Thymus (tissue), 11 donors: Measurements from ENCODE around the gene BATF. TPM values are rescaled to one million over a fixed set of nuclear protein-coding genes. Genes with fewer than 3 reads are reported as not detected.

ENCODE experiments used
- DNase-seq, 9 donors: peaks; one replicate each; pipeline ENCODE4 v3.0.0-alpha.2; 2013; ENCODE audit warnings: low spot score in 9 of 9, low read depth in 6 of 9, missing footprints in 1 of 9
- H3K27ac ChIP-seq, 2 donors: one replicate each; pipeline ENCODE4 v1.5.1; 2013; ENCODE audit warnings: control low read depth in 1 of 2, low read depth in 1 of 2, low read length in 1 of 2, mild to moderate bottlenecking in 1 of 2, moderate library complexity in 1 of 2
- H3K27me3 ChIP-seq, 2 donors: one replicate each; pipeline ENCODE4 v1.5.1; 2013; ENCODE audit warnings: low read length in 1 of 2; ENCODE audit not compliant: control insufficient read depth in 2 of 2, insufficient read depth in 1 of 2
- H3K36me3 ChIP-seq, 2 donors: one replicate each; pipeline ENCODE4 v1.5.1; 2013; ENCODE audit warnings: low read length in 1 of 2, mild to moderate bottlenecking in 1 of 2, moderate library complexity in 1 of 2; ENCODE audit not compliant: control insufficient read depth in 2 of 2, insufficient read depth in 2 of 2
- H3K4me1 ChIP-seq, 2 donors: one replicate each; pipeline ENCODE4 v1.5.1; 2013; ENCODE audit warnings: low read length in 2 of 2; ENCODE audit not compliant: control insufficient read depth in 2 of 2, insufficient read depth in 2 of 2
- H3K4me3 ChIP-seq, 2 donors: one replicate each; pipeline ENCODE4 v1.5.1; 2013; ENCODE audit warnings: low read length in 2 of 2, control low read depth in 1 of 2, mild to moderate bottlenecking in 1 of 2
- H3K9me3 ChIP-seq, 2 donors: one replicate each; pipeline ENCODE4 v1.5.1; 2013; ENCODE audit warnings: low read length in 1 of 2, mild to moderate bottlenecking in 1 of 2; ENCODE audit not compliant: control insufficient read depth in 2 of 2, insufficient read depth in 1 of 2
- WGBS: extraction: QIAGEN DNeasy Blood & Tissue Kit; methylation state at CpG from one replicate; pipeline ENCODE4 v1.1.7; 2013; 5-methylcytosine and 5-hydroxymethylcytosine counted together
- polyA plus RNA-seq: library from polyadenylated mRNA; stranded (reverse); fragments of 200-250 nt; gene quantifications from one replicate; pipeline ENCODE4 v1.2.3, GENCODE V29; 2013
- total RNA-seq: library from RNA; stranded (reverse); fragments of 120-200 nt; gene quantifications from one replicate; pipeline ENCODE4 v1.2.4, GENCODE V29; 2013
- donor health status: healthy.

Gene BATF
- total and polyA plus RNA-seq, 2 donors = 12.9 to 27.4 TPM

GRCh38 chr14:75561013-75561432, 38.8 kb downstream of the BATF start:
- 14% methylated on average over 6 of the region's 6 CpGs for WGBS
- no peaks in the 10 kb centered on the region for H3K9me3 ChIP-seq
- peak in 3 of 9 donors; percentile 18 to 51 (median 46) for DNase-seq
- H3K36me3 ChIP-seq = no peaks in the 10 kb centered on the region
- H3K27me3 ChIP-seq = no peaks in the 10 kb centered on the region
- H3K4me1 ChIP-seq = peaks cover 2 to 16% of the 10 kb centered on the region in 2 donors
- H3K4me3 ChIP-seq = no peak overlapping the region
- no peak overlapping the region for H3K27ac ChIP-seq

- Histone ChIP-seq H3K4me1 (peaks cover 4 to 26% of the 10 kb centered on the region in 2 donors), H3K27ac (no peak overlapping the region), H3K9me3 (no peaks in the 10 kb centered on the region), H3K27me3 (no peaks in the 10 kb centered on the region), H3K36me3 (no peaks in the 10 kb centered on the region), H3K4me3 (no peak overlapping the region)
- WGBS = 84% methylated on average over 7 of the region's 7 CpGs
- no peak for DNase-seq
These were observed 39.8 kb downstream of the BATF start for GRCh38 chr14:75562089-75562488.

GRCh38 chr14:75562489-75562888, 40.2 kb downstream of the BATF start:
- 96% methylated on average over 4 of the region's 4 CpGs for WGBS
- no peak overlapping the region for H3K27ac ChIP-seq
- H3K4me1 ChIP-seq = peaks cover 4 to 26% of the 10 kb centered on the region in 2 donors
- H3K4me3 ChIP-seq = no peak overlapping the region
- DNase-seq = no peak
- H3K27me3 ChIP-seq = no peaks in the 10 kb centered on the region
- H3K36me3 ChIP-seq = no peaks in the 10 kb centered on the region
- H3K9me3 ChIP-seq = no peaks in the 10 kb centered on the region

GRCh38 chr14:75563931-75564330, 41.7 kb downstream of the BATF start:
- Histone ChIP-seq H3K27me3 (no peaks in the 10 kb centered on the region), H3K4me3 (no peak overlapping the region), H3K27ac (no peak overlapping the region), H3K9me3 (no peaks in the 10 kb centered on the region), H3K36me3 (no peaks in the 10 kb centered on the region), H3K4me1 (peaks cover 4 to 28% of the 10 kb centered on the region in 2 donors)
- no peak for DNase-seq
- 97% methylated on average over 4 of the region's 4 CpGs for WGBS

GRCh38 chr14:75565056-75565455, 42.8 kb downstream of the BATF start:
- Histone ChIP-seq H3K27me3 (no peaks in the 10 kb centered on the region), H3K4me3 (no peak overlapping the region), H3K9me3 (no peaks in the 10 kb centered on the region), H3K4me1 (peaks cover 4 to 28% of the 10 kb centered on the region in 2 donors), H3K36me3 (no peaks in the 10 kb centered on the region), H3K27ac (no peak overlapping the region)
- DNase-seq = no peak
- WGBS = 65% methylated on average over 5 of the region's 5 CpGs

GRCh38 chr14:75566321-75566720, 44.1 kb downstream of the BATF start:
- no peak overlapping the region for H3K4me3 ChIP-seq
- H3K36me3 ChIP-seq = no peaks in the 10 kb centered on the region
- 27% methylated on average over 4 of the region's 4 CpGs for WGBS
- H3K9me3 ChIP-seq = no peaks in the 10 kb centered on the region
- H3K4me1 ChIP-seq = peaks cover 2 to 28% of the 10 kb centered on the region in 2 donors
- H3K27ac ChIP-seq = no peak overlapping the region
- peak in 6 of 9 donors; percentile 39 to 82 (median 56) for DNase-seq
- H3K27me3 ChIP-seq = no peaks in the 10 kb centered on the region

GRCh38 chr14:75566752-75567151, 44.5 kb downstream of the BATF start:
- no peaks in the 10 kb centered on the region for H3K27me3 ChIP-seq
- no peak for DNase-seq
- no peaks in the 10 kb centered on the region for H3K36me3 ChIP-seq
- no peak overlapping the region for H3K27ac ChIP-seq
- WGBS = 97% methylated on average over 8 of the region's 8 CpGs
- peaks cover 2 to 28% of the 10 kb centered on the region in 2 donors for H3K4me1 ChIP-seq
- no peak overlapping the region for H3K4me3 ChIP-seq
- no peaks in the 10 kb centered on the region for H3K9me3 ChIP-seq

- Histone ChIP-seq H3K9me3 (no peaks in the 10 kb centered on the region), H3K27me3 (no peaks in the 10 kb centered on the region), H3K36me3 (no peaks in the 10 kb centered on the region), H3K27ac (no peak overlapping the region), H3K4me3 (no peak overlapping the region), H3K4me1 (peaks cover 2 to 28% of the 10 kb centered on the region in 2 donors)
- WGBS = 95% methylated on average over 7 of the region's 7 CpGs
- no peak for DNase-seq
These were observed 45.9 kb downstream of the BATF start for GRCh38 chr14:75568140-75568539.

- DNase-seq = no peak
These were observed 46.5 kb downstream of the BATF start for GRCh38 chr14:75568791-75569190.

GRCh38 chr14:75570797-75571196, 48.5 kb downstream of the BATF start:
- Histone ChIP-seq H3K27me3 (no peaks in the 10 kb centered on the region), H3K9me3 (no peaks in the 10 kb centered on the region), H3K27ac (no peak overlapping the region), H3K4me1 (peaks cover 2 to 15% of the 10 kb centered on the region in 2 donors), H3K36me3 (no peaks in the 10 kb centered on the region), H3K4me3 (no peak overlapping the region)
- WGBS = 79% methylated on average over 2 of the region's 2 CpGs
- DNase-seq = no peak

More at GRCh38 chr14:75568791-75569190, 46.5 kb downstream of the BATF start:
- H3K36me3 ChIP-seq = no peaks in the 10 kb centered on the region
- no peak overlapping the region for H3K27ac ChIP-seq
- WGBS = 94% methylated on average over 6 of the region's 6 CpGs
- peaks cover 2 to 28% of the 10 kb centered on the region in 2 donors for H3K4me1 ChIP-seq
- H3K9me3 ChIP-seq = no peaks in the 10 kb centered on the region
- H3K27me3 ChIP-seq = no peaks in the 10 kb centered on the region
- no peak overlapping the region for H3K4me3 ChIP-seq
